Activated gamma-delta T cell treated with Interleukin-2 at 50 U/mL for 16 hours (primary cell): Measurements from ENCODE around the gene GRSF1.
"Not testable (repeated sequence)": the region's sequence is repeated elsewhere in the genome, so short reads cannot be mapped to it uniquely, and the experiment has no call there.

Experiments used
- DNase-seq: peaks from one replicate; pipeline ENCODE4 v3.0.0-alpha.2; 2020

Gene GRSF1

GRCh38 chr4:70831293-70831692, 8.4 kb downstream of the GRSF1 start:
- DNase-seq = no peak

- DNase-seq = no peak
Measured at GRCh38 chr4:70830054-70830453, 9.6 kb downstream of the GRSF1 start.

- no peak for DNase-seq
Measured at GRCh38 chr4:70829492-70829891, 10.2 kb downstream of the GRSF1 start.

GRCh38 chr4:70829015-70829414, 10.7 kb downstream of the GRSF1 start:
- DNase-seq = no peak

- no peak for DNase-seq
Measured at GRCh38 chr4:70818921-70819320, 20.8 kb downstream of the GRSF1 start.

- DNase-seq = no peak
Measured at GRCh38 chr4:70818173-70818855, 21.4 kb downstream of the GRSF1 start.

- DNase-seq = no peak
Measured at GRCh38 chr4:70816894-70817293, 22.8 kb downstream of the GRSF1 start.

- DNase-seq = no peak
Measured at GRCh38 chr4:70815370-70815769, 24.3 kb downstream of the GRSF1 start.

- DNase-seq = no peak
Measured at GRCh38 chr4:70808151-70808550, 31.5 kb downstream of the GRSF1 start.

- no peak for DNase-seq
Measured at GRCh38 chr4:70802928-70803580, 36.6 kb downstream of the GRSF1 start.

- DNase-seq = no peak
Measured at GRCh38 chr4:70801265-70801809, 38.4 kb downstream of the GRSF1 start.

- DNase-seq = no peak
Measured at GRCh38 chr4:70793626-70794025, 46.1 kb downstream of the GRSF1 start.

- no peak for DNase-seq
Measured at GRCh38 chr4:70788733-70789132, 51.0 kb downstream of the GRSF1 start.

- no peak for DNase-seq
Measured at GRCh38 chr4:70787496-70787895, 52.2 kb downstream of the GRSF1 start.

GRCh38 chr4:70783096-70783495, 56.6 kb downstream of the GRSF1 start:
- no peak for DNase-seq

GRCh38 chr4:70778888-70779422, 60.7 kb downstream of the GRSF1 start:
- no peak for DNase-seq

GRCh38 chr4:70772929-70773555, 66.6 kb downstream of the GRSF1 start:
- DNase-seq = no peak

GRCh38 chr4:70769396-70769795, 70.3 kb downstream of the GRSF1 start:
- DNase-seq = not testable (repeated sequence)

GRCh38 chr4:70768301-70768948, 71.3 kb downstream of the GRSF1 start:
- no peak for DNase-seq
